ENCODE results near the gene ADGRV1.

The ADGRV1 gene

DNA sequence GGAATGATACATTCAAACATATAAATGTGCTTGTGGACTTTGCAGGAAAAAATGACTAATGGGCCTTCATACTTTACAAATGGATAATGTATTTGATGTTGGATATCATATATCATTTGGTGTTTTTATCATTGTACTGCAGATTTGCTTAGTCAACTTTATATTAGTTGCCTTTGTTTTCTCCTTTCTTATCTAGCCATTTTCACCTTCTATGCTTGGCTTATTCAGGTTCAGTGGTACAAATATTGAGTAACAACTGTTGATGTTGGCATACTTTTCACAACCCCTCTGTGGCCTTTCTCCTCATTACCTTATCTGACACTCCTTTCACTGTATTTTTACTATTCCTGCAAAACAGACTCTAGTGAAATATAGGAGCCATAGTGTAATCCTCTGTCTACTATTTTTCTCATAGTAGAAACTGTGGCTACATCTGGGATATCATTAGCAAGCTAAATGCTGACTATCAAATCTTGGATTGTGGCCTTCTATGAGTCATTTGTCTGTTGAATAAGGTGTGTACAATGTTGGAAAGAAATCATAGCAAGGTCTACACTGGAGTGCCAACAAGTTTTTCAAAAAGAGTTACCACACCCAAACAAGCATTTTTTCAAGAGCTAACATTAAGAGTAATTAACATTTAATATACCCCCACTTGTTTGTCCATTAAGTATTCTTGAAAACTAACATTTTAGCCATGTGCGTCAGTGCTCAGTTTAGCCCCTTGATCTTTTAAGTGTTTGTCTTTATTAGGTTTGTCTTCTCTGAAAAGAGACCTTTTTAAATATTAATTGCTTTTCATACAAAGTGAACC is 330.1 kb downstream of the ADGRV1 start:
- H3K9ac ChIP-seq = no peak overlapping the region
- H3K36me3 ChIP-seq = no peaks in the 10 kb centered on the region
- no peaks in the 10 kb centered on the region for H3K27me3 ChIP-seq
- no peak for TF ChIP-seq Cebpa-rat (IDR thresholded peaks at IDR 0.05)
- no peak overlapping the region for H3K4me2 ChIP-seq
- H3K4me1 ChIP-seq = no peaks in the 10 kb centered on the region
- H3K27ac ChIP-seq = no peak overlapping the region
- H3K9me3 ChIP-seq = no peaks in the 10 kb centered on the region
- H4K20me1 ChIP-seq = no peaks in the 10 kb centered on the region
- no peak overlapping the region for H3K4me3 ChIP-seq

GRCh38 chr5:90889325-90889600 is 330.7 kb downstream of the ADGRV1 start:
- no peaks in the 10 kb centered on the region for H3K9me3 ChIP-seq
- H3K9ac ChIP-seq = no peak overlapping the region
- H4K20me1 ChIP-seq = no peaks in the 10 kb centered on the region
- H3K4me1 ChIP-seq = no peaks in the 10 kb centered on the region
- H3K27ac ChIP-seq = no peak overlapping the region
- H3K4me3 ChIP-seq = no peak overlapping the region
- no peak overlapping the region for H3K4me2 ChIP-seq
- TF ChIP-seq Cebpa-rat (IDR thresholded peaks at IDR 0.05) = no peak
- H3K36me3 ChIP-seq = no peaks in the 10 kb centered on the region
- H3K27me3 ChIP-seq = no peaks in the 10 kb centered on the region

DNA sequence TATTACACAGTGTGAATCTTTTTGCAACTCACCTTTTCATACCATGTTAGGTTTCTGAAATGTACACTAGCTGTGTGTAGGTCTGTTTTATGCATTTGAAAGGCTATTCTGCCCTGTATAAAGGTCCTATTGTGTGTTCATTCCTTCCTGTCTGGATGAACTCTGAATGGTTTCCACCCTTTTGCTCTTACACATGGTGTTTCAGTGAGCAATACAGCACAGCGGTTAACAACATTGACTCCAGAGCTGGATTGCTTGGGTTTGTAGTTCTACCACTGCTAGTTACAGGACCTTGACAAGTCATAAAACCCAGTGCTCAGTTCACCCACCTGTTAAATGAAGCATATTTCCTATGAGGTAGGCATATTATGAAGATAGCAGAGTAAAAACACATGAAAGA is 331.6 kb downstream of the ADGRV1 start:
- Histone ChIP-seq H3K9me3 (no peaks in the 10 kb centered on the region), H4K20me1 (no peaks in the 10 kb centered on the region), H3K27ac (no peak overlapping the region), H3K9ac (no peak overlapping the region), H3K27me3 (no peaks in the 10 kb centered on the region), H3K4me2 (no peak overlapping the region), H3K4me1 (no peaks in the 10 kb centered on the region), H3K36me3 (no peaks in the 10 kb centered on the region), H3K4me3 (no peak overlapping the region)
- TF ChIP-seq Cebpa-rat (IDR thresholded peaks at IDR 0.05) = no peak

DNA sequence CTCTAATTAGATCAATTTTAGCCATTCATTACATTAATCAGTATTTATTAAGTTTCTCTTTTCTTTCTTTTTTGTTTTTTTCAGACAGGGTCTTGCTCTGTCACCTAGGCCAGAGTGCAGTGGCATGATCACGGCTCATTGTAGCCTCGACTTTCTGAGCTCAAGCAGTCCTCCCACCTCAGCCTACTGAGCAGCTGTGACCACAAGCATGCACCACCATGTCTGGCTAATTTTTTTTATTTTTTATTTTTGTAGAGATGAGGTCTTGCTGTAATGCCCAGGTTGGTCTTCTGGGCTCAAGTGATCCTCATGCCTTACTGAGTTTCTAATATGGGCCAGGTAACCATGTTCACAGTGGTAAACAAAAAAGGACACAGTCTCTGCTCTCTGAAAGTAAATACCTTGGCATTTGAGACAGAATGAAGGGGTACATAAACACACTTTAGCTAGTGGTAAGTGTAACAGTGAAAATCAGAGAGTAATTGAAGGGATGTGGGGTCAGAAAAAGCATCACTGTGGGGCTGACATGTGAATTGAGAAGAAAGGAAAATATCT is 336.3 kb downstream of the ADGRV1 start:
- no peaks in the 10 kb centered on the region for H4K20me1 ChIP-seq
- no peak for TF ChIP-seq Cebpa-rat (IDR thresholded peaks at IDR 0.05)
- no peak overlapping the region for H3K4me2 ChIP-seq
- H3K4me3 ChIP-seq = no peak overlapping the region
- no peaks in the 10 kb centered on the region for H3K27me3 ChIP-seq
- H3K9me3 ChIP-seq = no peaks in the 10 kb centered on the region
- no peaks in the 10 kb centered on the region for H3K4me1 ChIP-seq
- no peaks in the 10 kb centered on the region for H3K36me3 ChIP-seq
- H3K9ac ChIP-seq = no peak overlapping the region
- no peak overlapping the region for H3K27ac ChIP-seq

GRCh38 chr5:90897618-90898017 is 339.0 kb downstream of the ADGRV1 start:
- Histone ChIP-seq H3K4me3 (no peak overlapping the region), H3K9me3 (no peaks in the 10 kb centered on the region), H3K9ac (no peak overlapping the region), H4K20me1 (no peaks in the 10 kb centered on the region), H3K27me3 (no peaks in the 10 kb centered on the region), H3K36me3 (no peaks in the 10 kb centered on the region), H3K4me2 (no peak overlapping the region), H3K27ac (no peak overlapping the region), H3K4me1 (no peaks in the 10 kb centered on the region)
- no peak for TF ChIP-seq Cebpa-rat (IDR thresholded peaks at IDR 0.05)

DNA sequence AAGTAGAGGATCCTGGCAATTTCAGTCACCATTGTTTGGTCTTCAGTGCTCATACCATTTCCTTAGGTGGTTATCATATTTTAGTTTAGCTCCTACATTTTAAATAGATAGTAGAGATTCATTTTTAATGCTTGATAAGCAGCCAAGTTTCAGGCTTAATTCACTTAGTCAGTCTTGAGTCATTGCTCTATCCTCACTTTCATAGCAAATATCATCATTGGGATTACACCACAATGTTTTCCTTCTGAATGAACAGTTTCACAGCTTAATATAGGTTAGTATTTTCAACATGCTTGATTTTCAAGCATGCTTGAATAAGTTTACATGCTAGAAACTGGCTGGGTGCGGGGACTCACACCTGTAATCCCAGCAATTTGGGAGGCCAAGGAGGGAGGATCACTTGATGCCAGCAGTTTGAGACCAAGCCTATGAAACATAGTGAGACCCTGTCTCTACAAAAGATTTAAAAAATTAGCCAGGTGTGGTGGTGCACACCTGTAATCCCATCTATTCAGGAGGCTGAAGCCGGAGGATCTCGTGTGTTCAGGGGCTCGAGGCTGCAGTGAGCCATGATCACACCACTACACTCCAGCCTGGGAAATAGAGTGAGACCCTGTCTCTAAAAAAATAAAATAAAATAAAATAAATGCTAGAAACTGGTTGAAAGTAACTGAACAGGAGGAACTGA is 339.9 kb downstream of the ADGRV1 start:
- Histone ChIP-seq H4K20me1 (no peaks in the 10 kb centered on the region), H3K4me1 (no peaks in the 10 kb centered on the region), H3K9me3 (no peaks in the 10 kb centered on the region), H3K27me3 (no peaks in the 10 kb centered on the region), H3K27ac (no peak overlapping the region), H3K9ac (no peak overlapping the region), H3K36me3 (no peaks in the 10 kb centered on the region), H3K4me3 (no peak overlapping the region), H3K4me2 (no peak overlapping the region)
- TF ChIP-seq Cebpa-rat (IDR thresholded peaks at IDR 0.05) = no peak

- H3K4me2 ChIP-seq = no peak overlapping the region
- H3K36me3 ChIP-seq = no peaks in the 10 kb centered on the region
- no peaks in the 10 kb centered on the region for H4K20me1 ChIP-seq
- H3K27me3 ChIP-seq = no peaks in the 10 kb centered on the region
- H3K9ac ChIP-seq = no peak overlapping the region
- no peak for TF ChIP-seq Cebpa-rat (IDR thresholded peaks at IDR 0.05)
- H3K27ac ChIP-seq = no peak overlapping the region
- H3K4me3 ChIP-seq = no peak overlapping the region
- H3K9me3 ChIP-seq = no peaks in the 10 kb centered on the region
- no peaks in the 10 kb centered on the region for H3K4me1 ChIP-seq
Measured at GRCh38 chr5:90899014-90899604, 340.5 kb downstream of the ADGRV1 start.

DNA sequence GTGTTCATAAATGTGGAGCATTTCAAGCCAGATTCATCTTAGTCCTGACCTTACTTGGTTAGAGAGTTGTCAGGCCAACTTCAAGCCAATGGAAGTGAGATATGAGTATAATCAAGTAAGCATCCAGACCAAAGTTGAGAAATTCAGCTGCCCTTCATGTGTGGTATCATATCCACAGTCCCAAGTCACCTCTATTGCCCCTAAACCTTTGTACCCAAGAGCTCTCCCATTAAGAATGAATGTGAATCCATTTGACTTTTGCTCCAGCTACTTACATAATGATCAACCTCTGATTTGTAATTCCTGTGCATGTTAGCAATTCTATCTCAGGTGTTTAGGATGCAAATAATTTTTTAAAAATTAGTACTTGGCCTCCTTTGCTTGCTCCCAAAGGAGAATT is 342.7 kb downstream of the ADGRV1 start:
- H3K9me3 ChIP-seq = no peaks in the 10 kb centered on the region
- H3K4me3 ChIP-seq = no peak overlapping the region
- no peak for TF ChIP-seq Cebpa-rat (IDR thresholded peaks at IDR 0.05)
- no peak overlapping the region for H3K4me2 ChIP-seq
- H3K36me3 ChIP-seq = no peaks in the 10 kb centered on the region
- no peaks in the 10 kb centered on the region for H3K4me1 ChIP-seq
- no peak overlapping the region for H3K9ac ChIP-seq
- no peak overlapping the region for H3K27ac ChIP-seq
- H4K20me1 ChIP-seq = no peaks in the 10 kb centered on the region
- no peaks in the 10 kb centered on the region for H3K27me3 ChIP-seq

DNA sequence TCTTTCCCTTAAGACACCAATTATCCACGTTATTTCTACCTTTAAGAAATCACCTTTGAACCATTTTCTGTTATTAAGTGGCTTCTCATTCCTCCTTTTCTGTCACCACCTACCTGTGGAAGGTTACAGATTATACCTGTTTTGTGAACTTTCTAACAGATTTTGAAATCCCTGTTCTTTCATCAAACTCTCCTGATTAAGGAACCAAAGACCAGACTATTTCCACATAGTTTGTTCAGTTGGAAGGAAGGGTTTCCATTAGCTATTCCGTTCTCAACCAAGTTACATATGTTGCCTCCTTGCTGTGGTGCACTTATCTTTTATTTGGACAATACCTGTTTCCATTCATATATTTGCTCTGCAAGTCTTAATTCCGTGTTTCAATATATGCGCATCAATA is 343.6 kb downstream of the ADGRV1 start:
- Histone ChIP-seq H3K9ac (no peak overlapping the region), H3K4me2 (no peak overlapping the region), H3K36me3 (no peaks in the 10 kb centered on the region), H3K4me3 (no peak overlapping the region), H3K27me3 (no peaks in the 10 kb centered on the region), H3K27ac (no peak overlapping the region), H3K4me1 (no peaks in the 10 kb centered on the region), H3K9me3 (no peaks in the 10 kb centered on the region), H4K20me1 (no peaks in the 10 kb centered on the region)
- no peak for TF ChIP-seq Cebpa-rat (IDR thresholded peaks at IDR 0.05)
